ENCODE results near the gene CACNA1F. TPM values are rescaled to one million over a fixed set of nuclear protein-coding genes. Genes with fewer than 3 reads are reported as not detected.
"Not testable (repeated sequence)": the region's sequence is repeated elsewhere in the genome, so short reads cannot be mapped to it uniquely, and the experiment has no call there.

Gene CACNA1F
- total and polyA plus RNA-seq, 4 donors = 0.10 to 0.55 (median 0.42) TPM

DNA sequence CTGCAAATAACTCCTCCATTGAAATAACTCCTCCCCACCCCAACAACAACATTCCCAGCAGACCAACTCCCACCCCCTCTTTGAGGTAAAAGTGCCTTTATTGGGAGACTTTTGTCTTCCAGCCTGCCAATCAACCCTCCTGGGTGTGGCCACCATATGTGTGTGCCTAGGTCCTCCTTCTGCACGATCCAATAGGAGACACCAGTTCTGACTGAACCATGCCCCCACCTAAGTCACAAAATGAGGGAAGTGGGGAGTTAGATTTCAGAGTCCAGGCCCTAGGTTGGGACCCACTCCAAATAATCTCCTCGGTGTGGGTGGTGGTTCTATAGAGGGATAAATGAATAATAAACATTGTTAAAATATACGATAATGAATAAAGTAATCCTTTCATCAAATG is 58.4 kb downstream of the CACNA1F start:
- peaks cover 0 to 3% (median 0%) of the 10 kb centered on the region in 5 donors for H3K4me1 ChIP-seq (ENCODE audit: control insufficient read depth in 5 of 5, insufficient read depth in 5 of 5, low read length in 5 of 5)
- H3K9ac ChIP-seq (ENCODE audit: insufficient read depth in 1 of 2, low read length in 2 of 2) = no peak overlapping the region
- peaks cover 0 to 18% (median 3%) of the 10 kb centered on the region in 4 donors for H3K36me3 ChIP-seq (ENCODE audit: control insufficient read depth in 4 of 4, insufficient read depth in 4 of 4, low read length in 4 of 4)
- H3K4me3 ChIP-seq = no peak overlapping the region
- ATAC-seq (ENCODE audit: insufficient read depth, low FRiP score) (no peak), DNase-seq (no peak)
- H3K27ac ChIP-seq (ENCODE audit: low read depth in 1 of 2, low read length in 1 of 2) = no peak overlapping the region
- 77 to 87% methylated on average over 3 of the region's 3 CpGs for WGBS, 2 donors
- H3K27me3 ChIP-seq (ENCODE audit: control insufficient read depth in 3 of 3, insufficient read depth in 3 of 3, low read length in 2 of 3) = peaks cover 0 to 5% (median 4%) of the 10 kb centered on the region in 3 donors
- TF ChIP-seq, protein P1, sequence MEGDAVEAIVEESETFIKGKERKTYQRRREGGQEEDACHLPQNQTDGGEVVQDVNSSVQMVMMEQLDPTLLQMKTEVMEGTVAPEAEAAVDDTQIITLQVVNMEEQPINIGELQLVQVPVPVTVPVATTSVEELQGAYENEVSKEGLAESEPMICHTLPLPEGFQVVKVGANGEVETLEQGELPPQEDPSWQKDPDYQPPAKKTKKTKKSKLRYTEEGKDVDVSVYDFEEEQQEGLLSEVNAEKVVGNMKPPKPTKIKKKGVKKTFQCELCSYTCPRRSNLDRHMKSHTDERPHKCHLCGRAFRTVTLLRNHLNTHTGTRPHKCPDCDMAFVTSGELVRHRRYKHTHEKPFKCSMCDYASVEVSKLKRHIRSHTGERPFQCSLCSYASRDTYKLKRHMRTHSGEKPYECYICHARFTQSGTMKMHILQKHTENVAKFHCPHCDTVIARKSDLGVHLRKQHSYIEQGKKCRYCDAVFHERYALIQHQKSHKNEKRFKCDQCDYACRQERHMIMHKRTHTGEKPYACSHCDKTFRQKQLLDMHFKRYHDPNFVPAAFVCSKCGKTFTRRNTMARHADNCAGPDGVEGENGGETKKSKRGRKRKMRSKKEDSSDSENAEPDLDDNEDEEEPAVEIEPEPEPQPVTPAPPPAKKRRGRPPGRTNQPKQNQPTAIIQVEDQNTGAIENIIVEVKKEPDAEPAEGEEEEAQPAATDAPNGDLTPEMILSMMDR (IDR thresholded peaks at IDR 0.05; ENCODE audit: control extremely low read depth, extremely low read depth) = no peak
- H3K9me3 ChIP-seq (ENCODE audit: control insufficient read depth in 4 of 4, insufficient read depth in 3 of 4, low read length in 3 of 4) = peaks cover 0 to 8% (median 1%) of the 10 kb centered on the region in 4 donors

DNA sequence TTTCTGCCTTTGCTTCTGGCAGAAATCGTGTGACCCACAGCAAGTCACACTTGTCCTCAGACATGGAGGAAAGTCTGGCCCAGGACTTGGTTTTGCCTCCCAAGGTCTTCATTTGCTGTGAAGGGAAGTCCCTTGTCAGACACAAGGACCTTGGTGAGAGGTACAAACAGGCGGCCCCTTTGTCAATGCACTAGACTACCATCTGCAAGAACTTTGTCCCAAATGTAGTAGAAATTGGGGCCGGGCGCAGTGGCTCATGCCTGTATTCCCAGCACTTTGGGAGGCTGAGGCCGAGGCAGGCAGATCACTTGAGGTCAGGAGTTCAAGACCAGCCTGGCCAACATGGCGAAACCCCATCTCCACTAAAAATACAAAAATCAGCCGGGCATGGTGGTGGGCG is 59.6 kb downstream of the CACNA1F start:
- not testable (repeated sequence) for H3K9me3 ChIP-seq (ENCODE audit: control insufficient read depth in 4 of 4, insufficient read depth in 3 of 4, low read length in 3 of 4); H3K4me1 ChIP-seq (ENCODE audit: control insufficient read depth in 5 of 5, insufficient read depth in 5 of 5, low read length in 5 of 5); H3K4me3 ChIP-seq; DNase-seq; H3K9ac ChIP-seq (ENCODE audit: insufficient read depth in 1 of 2, low read length in 2 of 2); ATAC-seq (ENCODE audit: insufficient read depth, low FRiP score); H3K27me3 ChIP-seq (ENCODE audit: control insufficient read depth in 3 of 3, insufficient read depth in 3 of 3, low read length in 2 of 3); H3K27ac ChIP-seq (ENCODE audit: low read depth in 1 of 2, low read length in 1 of 2)
- H3K36me3 ChIP-seq (ENCODE audit: control insufficient read depth in 4 of 4, insufficient read depth in 4 of 4, low read length in 4 of 4) = peaks cover 0 to 11% (median 3%) of the 10 kb centered on the region in 4 donors
- 86 to 95% methylated on average over 8 of the region's 8 CpGs for WGBS, 2 donors

DNA sequence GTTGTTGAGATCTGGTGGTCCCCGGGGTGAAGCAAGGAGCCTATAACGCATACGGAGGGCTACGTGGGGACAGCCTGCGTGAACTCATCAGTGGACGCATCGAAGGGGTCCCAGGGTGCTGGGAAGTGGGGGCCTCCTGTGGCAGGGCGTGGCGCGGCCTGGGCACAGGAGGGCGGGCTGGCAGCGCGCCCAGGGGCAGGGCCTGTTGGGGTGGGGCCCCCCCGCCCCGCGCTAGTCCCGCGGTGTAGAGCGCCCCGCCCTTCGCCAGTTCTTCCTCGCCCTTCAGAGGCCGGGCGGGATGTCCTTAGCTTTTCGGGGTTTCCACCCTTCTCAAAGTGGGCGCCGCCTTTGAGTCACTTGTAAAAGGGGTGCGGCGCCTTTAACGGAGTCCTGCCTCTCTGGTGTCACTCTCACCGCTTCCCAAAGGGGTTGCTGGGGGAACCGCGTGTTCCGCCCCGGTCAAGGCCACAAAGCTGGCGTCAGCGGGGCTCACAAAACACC is 60.8 kb downstream of the CACNA1F start:
- TF ChIP-seq, protein P1 (IDR thresholded peaks at IDR 0.05; ENCODE audit: control extremely low read depth, extremely low read depth) = no peak
- ATAC-seq (ENCODE audit: insufficient read depth, low FRiP score) = peak; percentile 61
- H3K9ac ChIP-seq (ENCODE audit: insufficient read depth in 1 of 2, low read length in 2 of 2) = no peak overlapping the region

DNA sequence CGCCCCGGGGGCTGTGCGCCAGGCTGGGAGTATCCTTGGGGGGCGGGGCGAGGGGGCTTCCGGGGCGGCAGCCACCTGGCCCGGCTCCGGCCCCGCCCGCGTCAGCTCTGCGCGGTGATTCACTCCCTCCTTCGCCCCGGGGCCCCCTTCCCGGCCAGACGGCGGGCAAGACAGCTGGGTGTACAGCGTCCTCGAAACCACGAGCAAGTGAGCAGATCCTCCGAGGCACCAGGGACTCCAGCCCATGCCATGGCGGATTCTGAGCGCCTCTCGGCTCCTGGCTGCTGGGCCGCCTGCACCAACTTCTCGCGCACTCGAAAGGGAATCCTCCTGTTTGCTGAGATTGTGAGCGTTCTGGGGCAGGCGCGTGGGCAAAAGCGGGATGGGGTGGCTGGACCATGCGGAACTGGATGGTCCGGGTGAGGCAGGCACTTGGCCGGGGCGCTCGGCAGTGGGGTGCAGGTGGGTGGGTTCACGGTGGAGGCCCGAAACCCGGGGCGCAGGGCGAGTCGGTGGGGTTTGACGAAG is 61.3 kb downstream of the CACNA1F start, which contains the start of gene PLP2:
TSS of gene PLP2 (plus strand) at position 147 of the 528 bp plus-strand sequence. CDS start at position 250, 103 bp downstream.
- ATAC-seq (ENCODE audit: insufficient read depth, low FRiP score) = peak; percentile 31
- H3K4me1 ChIP-seq (ENCODE audit: control insufficient read depth in 5 of 5, insufficient read depth in 5 of 5, low read length in 5 of 5) = peaks cover 0 to 3% (median 0%) of the 10 kb centered on the region in 5 donors
- TF ChIP-seq, protein P1 (IDR thresholded peaks at IDR 0.05; ENCODE audit: control extremely low read depth, extremely low read depth) = no peak
- 0 to 42% methylated on average over 30 to 46 of the region's 46 CpGs for WGBS, 2 donors
- peaks cover 0 to 8% (median 1%) of the 10 kb centered on the region in 4 donors for H3K9me3 ChIP-seq (ENCODE audit: control insufficient read depth in 4 of 4, insufficient read depth in 3 of 4, low read length in 3 of 4)
- H3K27me3 ChIP-seq (ENCODE audit: control insufficient read depth in 3 of 3, insufficient read depth in 3 of 3, low read length in 2 of 3) = peaks cover 0 to 5% (median 4%) of the 10 kb centered on the region in 3 donors
- no peak for DNase-seq
- H3K27ac ChIP-seq (ENCODE audit: low read depth in 1 of 2, low read length in 1 of 2) = peak within 1 kb of the TSS; percentile 88
- H3K4me3 ChIP-seq = peak within 1 kb of the TSS; percentile 28
- no peak within 1 kb of the TSS for H3K9ac ChIP-seq (ENCODE audit: insufficient read depth in 1 of 2, low read length in 2 of 2)
- H3K36me3 ChIP-seq (ENCODE audit: control insufficient read depth in 4 of 4, insufficient read depth in 4 of 4, low read length in 4 of 4) = peaks cover 0 to 9% (median 3%) of the 10 kb centered on the region in 4 donors

More for the DNA sequence above, 60.8 kb downstream of the CACNA1F start:
- Histone ChIP-seq H3K4me3 (peak overlapping the region; percentile 28), H3K27ac (ENCODE audit: low read depth in 1 of 2, low read length in 1 of 2) (peak overlapping the region; percentile 88), H3K27me3 (ENCODE audit: control insufficient read depth in 3 of 3, insufficient read depth in 3 of 3, low read length in 2 of 3) (peaks cover 0 to 5% (median 4%) of the 10 kb centered on the region in 3 donors), H3K36me3 (ENCODE audit: control insufficient read depth in 4 of 4, insufficient read depth in 4 of 4, low read length in 4 of 4) (peaks cover 0 to 9% (median 3%) of the 10 kb centered on the region in 4 donors), H3K4me1 (ENCODE audit: control insufficient read depth in 5 of 5, insufficient read depth in 5 of 5, low read length in 5 of 5) (peaks cover 0 to 3% (median 0%) of the 10 kb centered on the region in 5 donors), H3K9me3 (ENCODE audit: control insufficient read depth in 4 of 4, insufficient read depth in 3 of 4, low read length in 3 of 4) (peaks cover 0 to 8% (median 1%) of the 10 kb centered on the region in 4 donors)
- peak in 1 of 3 donors; percentile 51 for DNase-seq
- WGBS, 2 donors = 0 to 40% methylated on average over 9 to 37 of the region's 37 CpGs

Measured in lung (tissue), 12 donors.